Measurements from ENCODE around the gene GLCE. TPM values are rescaled to one million over a fixed set of nuclear protein-coding genes. Genes with fewer than 3 reads are reported as not detected.

Gene GLCE
- total and polyA plus RNA-seq, 2 donors (not counting 1 experiment from before 2014, with no cell fraction given) = 21.7 to 23.9 TPM

DNA sequence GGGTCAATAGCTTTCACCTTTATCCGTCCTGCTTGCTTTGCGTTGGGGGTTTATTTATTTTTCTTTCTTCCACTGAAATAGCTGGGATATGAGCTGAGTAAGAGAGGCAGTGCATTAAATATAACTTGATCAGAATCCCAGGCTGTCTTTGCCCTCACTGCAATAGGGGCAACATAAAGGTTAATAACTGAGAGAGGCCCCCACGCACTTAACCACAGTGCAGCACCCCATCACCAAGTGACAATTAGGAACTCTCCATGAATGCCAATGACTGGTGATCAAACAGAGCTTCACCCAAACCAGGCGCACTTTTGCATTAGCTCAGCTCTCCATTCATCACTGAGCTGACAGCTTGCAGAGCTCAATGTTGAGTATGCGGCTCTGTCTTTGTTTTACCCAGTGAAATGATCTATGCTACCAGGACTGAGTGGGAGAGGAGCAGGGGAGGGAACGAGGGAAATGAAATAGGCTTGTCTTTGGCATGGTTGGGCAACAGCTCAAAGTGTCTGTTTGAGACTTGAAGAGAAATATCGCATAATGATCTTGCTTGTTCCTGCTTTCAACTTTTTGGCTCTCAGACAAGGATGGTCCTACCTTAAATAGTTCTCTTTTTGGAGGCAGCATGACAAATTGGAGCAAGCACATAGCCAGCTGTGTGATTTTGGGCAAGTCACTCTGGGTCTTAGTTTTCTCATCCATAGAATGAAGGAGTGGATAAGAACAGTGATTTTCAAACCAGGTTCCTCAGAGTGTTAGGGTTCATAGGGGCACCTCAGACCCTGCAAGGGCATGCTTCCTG is 14.5 kb upstream of the GLCE start:
- no peaks in the 10 kb centered on the region for H4K20me1 ChIP-seq (ENCODE audit: control insufficient read depth, extremely low read depth, insufficient read depth, low read length)
- no peak overlapping the region for H3K4me2 ChIP-seq (ENCODE audit: extremely low read depth, insufficient read depth, low read length)
- no peak overlapping the region for H3K27ac ChIP-seq (ENCODE audit: insufficient read depth, low read length)
- no peaks in the 10 kb centered on the region for H3K79me2 ChIP-seq (ENCODE audit: control insufficient read depth, insufficient read depth, low read length)
- H3K4me1 ChIP-seq (ENCODE audit: control insufficient read depth, extremely low read depth, insufficient read depth, low read length) = peaks cover 2% of the 10 kb centered on the region
- peaks cover 18% of the 10 kb centered on the region for H3K27me3 ChIP-seq (ENCODE audit: control insufficient read depth, insufficient read depth, low read length)
- H3K9ac ChIP-seq (ENCODE audit: insufficient read depth, low read length) = no peak overlapping the region
- no peak for TF ChIP-seq EZH2 (IDR thresholded peaks at IDR 0.05; ENCODE audit: low read length, missing control alignments)
- no peak overlapping the region for H3K4me3 ChIP-seq (replicated peaks in 1 of 4; ENCODE audit: control extremely low read depth in 1 of 4, insufficient read depth in 1 of 4, low read depth in 3 of 4, low read length in 4 of 4)
- DNase-seq (ENCODE audit: low read depth in 2 of 2) = peak; percentile 37 to 47
- no peaks in the 10 kb centered on the region for H3K9me3 ChIP-seq (ENCODE audit: control insufficient read depth, insufficient read depth, low read depth, low read length)
- H3K36me3 ChIP-seq (ENCODE audit: control insufficient read depth, insufficient read depth, low read length) = no peaks in the 10 kb centered on the region
- H2AFZ ChIP-seq (ENCODE audit: low read length) = no peak overlapping the region

- no peaks in the 10 kb centered on the region for H3K9me3 ChIP-seq (ENCODE audit: control insufficient read depth, insufficient read depth, low read depth, low read length)
- peaks cover 18% of the 10 kb centered on the region for H3K27me3 ChIP-seq (ENCODE audit: control insufficient read depth, insufficient read depth, low read length)
- no peak overlapping the region for H3K9ac ChIP-seq (ENCODE audit: insufficient read depth, low read length)
- H3K4me3 ChIP-seq (replicated peaks in 1 of 4; ENCODE audit: control extremely low read depth in 1 of 4, insufficient read depth in 1 of 4, low read depth in 3 of 4, low read length in 4 of 4) = no peak overlapping the region
- TF ChIP-seq EZH2 (IDR thresholded peaks at IDR 0.05; ENCODE audit: low read length, missing control alignments) (no peak), CTCF (conservative IDR thresholded peaks at IDR 0.05 in 1 of 2, IDR thresholded peaks at IDR 0.05 in 1 of 2; ENCODE audit: low read depth in 1 of 2, low read length in 2 of 2) (no peak)
- no peaks in the 10 kb centered on the region for H3K79me2 ChIP-seq (ENCODE audit: control insufficient read depth, insufficient read depth, low read length)
- H3K36me3 ChIP-seq (ENCODE audit: control insufficient read depth, insufficient read depth, low read length) = no peaks in the 10 kb centered on the region
- no peak overlapping the region for H3K4me2 ChIP-seq (ENCODE audit: extremely low read depth, insufficient read depth, low read length)
- no peaks in the 10 kb centered on the region for H4K20me1 ChIP-seq (ENCODE audit: control insufficient read depth, extremely low read depth, insufficient read depth, low read length)
- no peak overlapping the region for H2AFZ ChIP-seq (ENCODE audit: low read length)
- DNase-seq (ENCODE audit: low read depth in 2 of 2) = no peak
- no peaks in the 10 kb centered on the region for H3K4me1 ChIP-seq (ENCODE audit: control insufficient read depth, extremely low read depth, insufficient read depth, low read length)
- H3K27ac ChIP-seq (ENCODE audit: insufficient read depth, low read length) = no peak overlapping the region
These were observed 13.6 kb upstream of the GLCE start for GRCh38 chr15:69146724-69147435.

GRCh38 chr15:69148465-69148864 is 12.0 kb upstream of the GLCE start:
- TF ChIP-seq CTCF (conservative IDR thresholded peaks at IDR 0.05 in 1 of 2, IDR thresholded peaks at IDR 0.05 in 1 of 2; ENCODE audit: low read depth in 1 of 2, low read length in 2 of 2) = no peak
- no peak for TF ChIP-seq EZH2 (IDR thresholded peaks at IDR 0.05; ENCODE audit: low read length, missing control alignments)
- Histone ChIP-seq H3K4me3 (replicated peaks in 1 of 4; ENCODE audit: control extremely low read depth in 1 of 4, insufficient read depth in 1 of 4, low read depth in 3 of 4, low read length in 4 of 4) (no peak overlapping the region), H3K9ac (ENCODE audit: insufficient read depth, low read length) (no peak overlapping the region), H3K27ac (ENCODE audit: insufficient read depth, low read length) (no peak overlapping the region), H2AFZ (ENCODE audit: low read length) (no peak overlapping the region), H3K4me1 (ENCODE audit: control insufficient read depth, extremely low read depth, insufficient read depth, low read length) (no peaks in the 10 kb centered on the region), H3K36me3 (ENCODE audit: control insufficient read depth, insufficient read depth, low read length) (no peaks in the 10 kb centered on the region), H3K4me2 (ENCODE audit: extremely low read depth, insufficient read depth, low read length) (no peak overlapping the region), H3K27me3 (ENCODE audit: control insufficient read depth, insufficient read depth, low read length) (peaks cover 17% of the 10 kb centered on the region), H3K9me3 (ENCODE audit: control insufficient read depth, insufficient read depth, low read depth, low read length) (no peaks in the 10 kb centered on the region), H3K79me2 (ENCODE audit: control insufficient read depth, insufficient read depth, low read length) (no peaks in the 10 kb centered on the region), H4K20me1 (ENCODE audit: control insufficient read depth, extremely low read depth, insufficient read depth, low read length) (no peaks in the 10 kb centered on the region)
- DNase-seq (ENCODE audit: low read depth in 2 of 2) = no peak

Data from fibroblast of lung (primary cell).